Stimulated activated CD4-positive, alpha-beta T cell treated with anti-CD3 and anti-CD28 coated beads, Interleukin-15, amount 100 ng/mL, for 24 hours (primary cell): ENCODE results near the gene SLC16A10.
A peak's percentile ranks its signal among the peaks of the same experiment; 100 is the strongest.
"Not testable (repeated sequence)": the region's sequence is repeated elsewhere in the genome, so short reads cannot be mapped to it uniquely, and the experiment has no call there.

Experiments
- DNase-seq: peaks from one replicate; pipeline ENCODE4 v3.0.0-alpha.2; 2020

SLC16A10 gene

DNA sequence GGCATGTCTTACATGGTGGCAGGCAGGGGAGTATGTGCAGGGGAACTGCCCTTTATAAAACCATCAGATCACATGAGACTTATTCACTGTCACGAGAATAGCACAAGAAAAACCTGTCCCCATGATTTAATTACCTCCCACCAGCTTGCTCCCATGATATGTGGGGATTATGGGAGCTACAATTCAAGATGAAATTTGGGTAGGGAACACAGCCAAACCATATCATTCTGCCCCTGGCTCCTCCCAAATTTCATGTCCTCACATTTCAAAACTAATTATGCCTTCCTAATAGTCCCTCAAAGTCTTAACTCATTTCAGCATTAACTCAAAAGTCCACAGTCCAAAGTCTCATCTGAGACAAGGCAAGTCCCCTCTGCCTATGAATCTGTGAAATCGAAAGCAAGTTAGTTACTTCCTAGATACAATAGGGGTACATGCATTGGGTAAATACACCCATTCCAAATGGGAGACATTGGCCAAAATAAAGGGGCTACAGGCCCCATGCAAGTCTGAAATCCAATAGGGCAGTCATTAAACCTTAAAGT, 102.4 kb downstream of the SLC16A10 start:
- DNase-seq = not testable (repeated sequence)

DNA sequence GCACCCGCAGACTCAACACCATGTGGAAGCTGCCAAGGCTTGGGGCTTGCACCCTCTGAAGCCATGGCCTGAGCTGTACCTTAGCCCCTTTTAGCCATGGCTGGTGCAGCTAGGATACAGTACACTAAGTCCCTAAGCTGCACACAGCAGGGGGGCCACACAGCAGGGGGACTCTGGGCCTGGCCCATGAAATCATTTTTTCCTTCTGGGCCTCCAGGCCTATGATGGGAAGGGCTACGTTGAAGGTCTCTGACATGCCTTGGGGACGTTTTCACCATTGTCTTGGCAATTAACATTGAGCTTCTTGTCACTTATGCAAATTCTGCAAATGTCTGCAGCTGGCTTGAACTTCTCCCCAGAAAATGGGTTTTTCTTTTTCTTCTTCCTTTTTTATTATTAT, 103.3 kb downstream of the SLC16A10 start:
- DNase-seq = no peak

DNA sequence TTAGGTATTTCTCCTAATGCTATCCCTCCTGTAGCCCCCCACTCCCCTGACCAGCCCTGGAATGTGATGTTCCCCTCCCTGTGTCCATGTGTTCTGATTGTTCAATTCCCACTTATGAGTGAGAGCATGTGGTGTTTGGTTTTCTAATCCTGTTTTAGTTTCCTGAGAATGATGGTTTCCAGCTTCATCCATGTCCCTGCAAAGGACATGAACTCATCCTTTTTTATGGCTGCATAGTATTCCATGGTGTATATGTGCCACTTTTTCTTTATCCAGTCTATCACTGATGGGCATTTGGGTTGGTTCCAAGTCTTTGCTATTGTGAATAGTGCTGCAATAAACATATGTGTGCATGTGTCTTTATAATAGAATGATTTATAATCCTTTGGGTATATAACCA, 103.8 kb downstream of the SLC16A10 start:
- DNase-seq = not testable (repeated sequence)

DNA sequence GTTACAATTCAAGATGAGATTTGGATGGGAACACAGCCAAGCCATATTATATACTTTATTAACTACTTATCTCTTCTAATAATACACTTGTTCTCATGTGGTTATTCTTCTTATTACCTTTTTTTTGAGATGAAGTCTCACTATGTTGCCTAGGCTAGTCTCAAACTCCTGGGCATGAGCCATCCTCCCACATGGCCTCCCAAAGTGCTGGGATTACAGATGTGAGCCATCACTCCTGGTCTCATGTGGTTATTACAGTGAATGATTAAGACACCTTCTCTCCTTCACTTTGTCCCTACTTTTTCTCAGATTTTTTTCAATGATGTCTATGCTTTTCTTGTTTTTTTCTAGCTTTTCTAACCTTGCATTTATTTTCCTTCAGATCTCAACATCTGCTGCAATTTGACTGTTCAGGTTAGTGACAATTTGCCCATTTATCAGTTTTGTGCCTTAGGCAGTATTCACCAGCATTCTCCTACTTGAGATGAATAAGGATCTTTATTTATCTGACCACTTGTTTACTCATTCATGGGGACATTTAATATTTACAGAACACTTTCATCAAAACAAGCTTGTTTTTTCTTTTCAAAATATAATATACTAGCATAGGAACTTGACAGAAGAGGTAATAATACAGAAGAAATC, 105.7 kb downstream of the SLC16A10 start:
- DNase-seq = no peak

DNA sequence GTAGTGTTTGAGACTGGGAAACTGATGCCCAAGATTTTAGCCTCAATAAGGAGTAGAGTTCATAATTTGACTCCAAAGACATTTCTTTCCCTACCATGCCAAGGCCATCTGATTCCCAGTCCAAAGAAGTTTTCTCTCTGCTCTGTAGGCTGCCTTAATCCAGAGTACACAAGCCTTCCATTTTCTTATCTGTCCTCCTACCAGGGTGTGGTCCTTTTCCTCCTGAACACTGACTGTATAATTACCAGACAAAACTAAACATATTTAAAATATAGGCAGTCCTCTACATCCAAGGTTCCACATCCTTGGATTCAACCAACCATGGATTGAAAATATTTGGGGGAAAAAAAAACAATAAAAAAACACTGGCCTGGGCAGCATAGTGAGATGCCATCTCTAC, 108.4 kb downstream of the SLC16A10 start:
- DNase-seq = no peak

DNA sequence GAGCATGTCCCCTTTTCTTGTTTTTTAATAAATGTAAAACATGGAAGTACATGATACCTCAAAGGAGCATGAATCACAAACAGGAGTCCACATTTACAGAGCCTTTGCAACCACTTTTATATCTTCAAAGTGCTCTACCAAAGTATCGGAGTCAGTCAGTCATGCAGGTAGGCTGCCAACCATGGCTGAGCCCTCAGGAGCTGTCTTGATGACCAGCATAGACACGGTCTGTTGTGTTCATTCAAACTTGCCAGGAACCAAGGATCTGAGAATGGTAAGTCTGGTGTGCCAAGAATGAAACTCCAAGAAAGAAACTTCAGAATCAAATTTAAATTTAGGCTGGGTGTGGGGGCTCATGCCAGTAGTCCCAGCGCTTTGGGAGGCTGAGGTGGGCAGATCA, 111.5 kb downstream of the SLC16A10 start:
- DNase-seq = no peak

DNA sequence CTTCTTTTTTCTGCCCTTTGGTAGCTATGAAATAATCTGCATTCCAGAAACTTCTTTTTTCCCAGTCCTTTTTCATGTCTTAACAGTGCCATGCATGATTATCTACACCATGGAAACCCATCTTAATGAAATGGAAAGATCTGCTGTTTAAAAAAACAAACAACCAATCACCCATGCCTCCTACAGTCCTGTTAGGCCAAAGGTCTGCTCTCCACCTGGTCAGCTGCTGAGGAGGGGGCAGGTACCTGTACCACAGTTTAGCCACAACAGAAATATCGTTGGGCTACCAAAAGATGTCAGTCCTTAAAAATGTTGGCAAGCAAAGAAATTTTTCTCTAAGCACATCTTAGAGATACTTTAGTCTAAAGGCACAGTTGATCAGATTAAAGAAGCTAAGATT, 112.6 kb downstream of the SLC16A10 start:
- no peak for DNase-seq

DNA sequence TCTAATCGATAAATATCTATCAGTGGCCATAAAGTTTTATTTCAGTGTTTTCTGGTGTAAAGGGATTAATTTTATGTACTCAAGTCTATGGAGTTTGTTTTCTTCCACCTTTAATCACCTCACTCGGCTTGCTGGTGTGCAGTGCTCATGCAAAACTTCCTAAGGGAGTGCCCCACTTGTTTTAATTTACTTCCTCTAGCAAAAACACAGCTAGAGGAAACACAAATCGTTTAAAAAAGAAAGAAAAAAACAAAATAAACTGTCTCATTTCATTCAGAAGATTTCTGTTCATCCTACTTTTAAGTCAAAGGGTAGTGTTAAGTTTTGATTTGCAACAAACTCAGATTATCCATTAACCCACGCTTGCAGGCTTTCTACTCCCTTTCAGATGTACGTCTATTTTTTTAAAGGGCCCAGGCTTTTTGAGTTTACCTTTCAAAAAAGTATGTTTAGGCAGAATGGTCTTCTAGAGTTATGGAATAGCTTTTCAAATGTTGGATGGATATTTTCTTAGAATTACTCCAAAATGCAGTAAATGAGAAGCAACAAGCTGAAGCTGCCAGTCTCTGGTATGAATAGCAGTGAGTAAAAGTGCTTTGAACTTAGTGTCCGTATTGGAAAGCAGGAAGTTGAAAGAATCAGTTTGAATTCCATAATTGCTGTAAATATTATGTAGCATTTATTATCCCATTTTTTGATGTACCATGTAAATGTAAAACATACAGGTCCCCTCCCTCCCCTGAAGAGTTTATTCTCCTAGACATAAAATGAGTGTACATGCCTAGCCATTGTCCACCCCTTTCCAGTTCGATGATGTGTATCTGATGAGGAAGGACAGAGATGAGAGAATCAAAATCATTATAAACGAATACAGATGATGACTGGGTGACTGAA, 113.3 kb downstream of the SLC16A10 start:
- no peak for DNase-seq

DNA sequence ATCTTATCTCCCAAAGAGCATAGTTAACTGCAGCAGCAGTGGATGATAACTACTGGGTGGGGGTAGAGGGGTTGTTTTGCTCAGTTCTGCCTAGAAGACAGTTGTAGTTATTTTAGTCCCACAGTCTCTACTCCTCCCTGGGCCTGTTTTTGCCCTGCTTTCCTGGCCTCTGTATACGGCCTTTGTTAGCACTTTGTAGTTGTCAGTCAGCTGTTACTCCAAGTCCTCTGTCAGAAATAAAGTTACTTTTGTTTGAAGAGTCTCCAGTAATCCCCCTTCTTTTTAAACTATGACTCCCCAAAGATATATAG, 113.9 kb downstream of the SLC16A10 start:
- no peak for DNase-seq

DNA sequence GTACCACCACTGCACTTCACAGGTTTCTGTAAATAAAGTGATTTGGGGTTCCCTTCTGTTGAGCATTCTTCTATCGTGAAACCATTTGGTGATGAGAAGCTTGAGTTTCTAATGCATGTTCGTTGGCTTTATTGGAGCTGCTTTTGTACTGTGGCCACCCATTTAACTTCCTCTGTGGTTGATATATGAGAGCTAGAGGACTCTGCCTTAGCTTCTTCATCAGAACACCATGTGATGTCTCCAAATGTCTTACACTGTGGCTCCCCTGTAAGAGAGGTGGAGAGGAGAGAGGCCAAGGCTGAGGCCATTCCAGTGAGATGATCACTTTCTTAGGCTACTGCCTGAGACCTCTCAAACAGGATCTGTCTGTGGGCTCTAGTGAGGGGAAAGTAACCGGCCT, 114.5 kb downstream of the SLC16A10 start:
- DNase-seq = no peak

DNA sequence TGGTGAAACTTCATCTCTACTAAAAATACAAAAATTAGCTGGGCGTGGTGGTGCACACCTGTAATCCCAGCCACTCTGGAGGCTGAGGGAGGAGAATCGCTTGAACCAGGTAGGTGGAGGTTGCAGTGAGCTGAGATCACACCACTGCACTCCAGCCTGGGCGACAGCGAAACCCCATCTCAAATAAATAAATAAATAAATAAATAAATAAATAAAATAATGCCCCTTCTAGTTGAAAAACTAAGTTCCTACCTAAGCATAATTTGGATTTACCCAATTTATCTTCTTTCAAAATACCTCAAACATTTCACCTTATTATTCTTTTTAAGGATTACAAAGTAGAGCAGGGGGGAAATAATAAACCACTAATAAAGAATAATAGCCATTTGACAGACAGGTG, 116.2 kb downstream of the SLC16A10 start:
- not testable (repeated sequence) for DNase-seq

DNA sequence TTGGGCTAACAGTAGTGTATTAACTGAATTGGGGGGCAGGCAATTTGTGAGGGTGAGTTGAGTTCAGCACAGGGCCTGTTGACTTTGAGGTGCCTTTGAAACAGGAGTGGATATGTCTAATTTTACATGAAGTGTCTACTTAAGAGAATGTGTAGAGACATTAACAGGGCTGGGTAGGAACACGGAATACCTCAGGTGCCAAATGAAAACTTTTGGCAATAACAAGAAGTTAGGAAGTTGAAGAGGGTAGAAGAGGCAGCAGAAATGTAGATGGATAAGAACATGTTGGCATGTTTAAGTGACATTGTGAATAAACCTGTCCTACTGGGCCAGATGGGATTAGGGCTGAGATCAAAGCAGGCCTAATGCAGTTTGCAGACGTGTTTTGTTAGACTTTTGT, 117.0 kb downstream of the SLC16A10 start:
- DNase-seq = no peak

DNA sequence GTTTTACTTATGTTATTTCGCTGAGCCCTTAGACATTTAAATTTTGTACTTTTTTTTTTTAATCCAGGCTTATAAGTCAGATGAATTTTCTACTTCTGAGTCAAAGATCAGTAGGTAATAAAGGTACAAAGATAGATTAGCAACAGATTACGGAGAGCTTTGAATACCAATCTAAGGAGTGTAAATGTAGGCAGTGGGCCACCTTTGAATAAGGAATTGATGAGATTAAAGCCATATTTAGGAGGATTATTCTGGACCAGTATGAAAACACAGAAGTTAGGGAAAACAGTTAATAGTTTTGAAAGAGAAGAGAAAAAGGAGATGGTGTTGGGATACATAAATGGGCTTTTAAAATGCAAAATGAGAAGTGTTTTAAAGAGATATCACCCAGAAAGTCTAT, 117.6 kb downstream of the SLC16A10 start:
- no peak for DNase-seq

DNA sequence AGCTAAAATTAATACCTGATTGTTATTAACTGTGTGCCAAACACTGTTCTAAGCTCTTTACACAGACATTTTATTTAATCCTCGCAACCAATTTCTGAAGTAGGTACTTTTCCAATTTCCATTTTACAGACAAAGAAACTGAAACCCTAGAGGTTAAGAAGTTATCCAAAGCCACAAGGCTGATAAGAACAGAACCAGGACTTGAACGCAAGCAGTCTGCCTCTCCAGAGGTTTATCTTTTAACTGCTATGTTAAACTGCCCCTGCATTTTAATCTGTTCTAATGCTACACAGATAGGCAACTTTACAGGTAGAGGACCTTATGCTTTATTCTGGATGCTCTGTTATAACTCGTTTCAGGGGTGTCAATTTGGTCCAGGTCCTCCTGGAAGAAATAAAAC, 118.2 kb downstream of the SLC16A10 start:
- no peak for DNase-seq

DNA sequence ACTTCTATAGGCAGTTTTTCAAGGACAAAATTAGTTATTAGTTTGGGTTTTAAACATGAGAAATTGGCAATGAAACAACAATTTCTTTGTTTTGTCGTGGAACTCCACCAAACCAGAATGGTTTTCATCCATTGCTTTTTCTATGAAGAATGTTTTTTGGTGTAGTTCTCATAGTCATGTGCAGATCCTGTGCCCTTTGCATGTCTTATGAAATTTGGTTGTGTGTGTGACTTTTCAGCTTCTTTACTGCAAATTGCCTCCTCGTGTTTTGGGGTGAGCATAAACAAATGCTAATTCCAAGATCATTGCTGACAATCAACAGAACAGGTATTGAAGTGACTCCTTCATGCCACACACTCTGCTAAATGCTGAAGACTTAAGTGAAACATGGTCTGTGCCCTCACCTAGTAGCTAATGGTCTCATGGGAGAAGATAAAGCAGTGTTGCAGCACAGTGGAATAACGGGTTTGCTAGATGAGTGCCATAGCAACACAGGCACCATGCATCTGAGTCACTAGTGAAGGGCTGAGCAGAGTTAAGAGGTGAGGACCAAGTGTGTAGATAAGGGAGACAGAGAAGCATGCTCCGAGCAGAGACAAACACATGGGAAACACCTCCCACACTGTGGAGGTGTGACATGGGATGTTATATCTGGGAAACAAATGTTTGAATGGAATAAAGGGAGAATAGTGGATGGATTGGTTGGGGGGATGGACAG, 120.0 kb downstream of the SLC16A10 start:
- no peak for DNase-seq

DNA sequence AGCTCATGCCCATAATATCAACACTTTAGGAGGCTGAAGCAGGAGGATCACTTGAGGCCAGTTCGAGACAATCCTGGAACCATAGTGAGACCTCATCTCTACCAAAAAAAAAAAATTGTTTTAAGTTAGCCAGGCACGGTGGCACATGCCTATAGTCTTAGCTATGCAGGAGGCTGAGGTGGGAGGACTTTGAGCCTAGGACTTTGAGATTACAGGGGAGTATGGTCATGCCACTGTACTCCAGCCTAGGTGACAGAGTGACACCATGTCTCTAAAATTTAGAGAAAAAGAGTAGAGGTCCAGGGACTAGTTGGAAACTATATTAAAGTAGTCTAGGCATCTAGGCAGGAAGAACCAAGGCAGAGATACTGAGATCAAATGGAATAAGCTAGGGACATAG, 121.6 kb downstream of the SLC16A10 start:
- DNase-seq = no peak

DNA sequence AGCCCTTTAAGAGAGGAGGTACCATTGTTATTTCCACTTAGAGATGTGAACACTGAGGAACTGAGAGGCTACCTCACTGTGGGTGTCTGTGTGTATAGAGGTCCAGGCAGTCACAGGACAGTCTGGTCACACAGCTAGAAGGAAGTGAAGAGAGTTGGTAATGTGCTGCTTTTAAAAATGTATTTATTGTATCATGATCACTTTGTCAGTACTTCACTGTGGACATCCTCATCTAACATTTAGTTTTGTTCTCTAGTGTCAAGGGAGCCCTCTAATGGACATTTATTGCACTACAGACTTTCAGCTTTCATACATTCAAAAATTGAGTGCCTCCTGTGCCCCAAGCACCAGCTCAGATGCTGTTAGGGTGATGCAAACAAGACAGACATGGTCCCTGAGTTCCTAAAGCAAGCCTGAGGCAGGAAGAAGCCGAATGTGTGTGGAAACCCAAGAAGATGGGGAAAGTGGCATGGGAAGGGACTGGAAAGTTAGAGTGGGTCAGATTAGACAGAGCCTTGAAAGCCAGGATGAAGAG, 123.0 kb downstream of the SLC16A10 start:
- peak; percentile 6 for DNase-seq

DNA sequence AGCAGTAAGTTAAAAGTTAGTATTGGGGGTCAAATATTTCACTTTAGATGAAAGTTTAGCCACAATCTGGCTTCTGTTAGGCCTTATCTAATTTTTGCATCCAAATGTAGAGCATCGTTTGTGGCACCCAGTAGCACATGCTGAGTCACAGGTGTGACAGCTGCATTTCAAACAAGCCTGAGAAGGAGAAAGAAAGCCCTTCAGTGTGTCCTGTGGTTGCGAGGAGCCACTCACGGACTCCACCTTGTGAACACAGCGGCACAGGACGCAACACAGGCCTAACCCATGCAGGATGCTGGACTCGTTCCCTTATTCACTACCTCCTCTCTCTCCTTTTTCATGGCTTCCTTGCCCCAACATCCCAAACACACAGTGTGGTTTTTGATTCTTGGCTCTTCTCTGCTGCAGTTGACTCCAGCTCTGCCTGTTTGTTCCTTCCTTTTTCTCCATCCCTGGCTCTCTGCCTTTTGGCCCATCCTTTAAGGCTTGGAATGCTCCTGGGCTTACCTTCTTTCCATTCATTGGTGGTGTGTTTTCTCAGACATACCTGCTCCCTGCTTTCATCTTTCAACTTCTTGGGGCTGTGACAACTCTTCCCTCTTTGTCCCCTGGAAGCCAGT, 124.2 kb downstream of the SLC16A10 start:
- no peak for DNase-seq

DNA sequence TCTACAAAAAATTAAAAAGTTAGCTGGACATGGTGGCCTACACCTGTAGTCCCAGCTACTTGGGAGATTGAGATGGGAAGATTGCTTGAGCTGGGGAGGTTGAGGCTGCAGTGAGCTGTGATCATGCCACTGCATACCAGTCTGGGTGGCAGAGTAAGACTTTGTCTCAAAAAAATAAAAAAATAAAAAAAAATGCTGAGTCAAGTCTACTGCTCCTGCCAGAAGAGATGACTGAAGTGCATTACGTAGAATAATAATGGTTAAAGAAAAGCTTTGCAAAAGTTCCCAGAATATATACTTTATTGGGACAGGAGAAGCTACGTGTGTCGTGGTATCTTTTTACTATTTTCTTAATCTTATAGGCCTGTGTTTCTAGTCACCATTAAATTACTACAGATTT, 125.3 kb downstream of the SLC16A10 start:
- no peak for DNase-seq

DNA sequence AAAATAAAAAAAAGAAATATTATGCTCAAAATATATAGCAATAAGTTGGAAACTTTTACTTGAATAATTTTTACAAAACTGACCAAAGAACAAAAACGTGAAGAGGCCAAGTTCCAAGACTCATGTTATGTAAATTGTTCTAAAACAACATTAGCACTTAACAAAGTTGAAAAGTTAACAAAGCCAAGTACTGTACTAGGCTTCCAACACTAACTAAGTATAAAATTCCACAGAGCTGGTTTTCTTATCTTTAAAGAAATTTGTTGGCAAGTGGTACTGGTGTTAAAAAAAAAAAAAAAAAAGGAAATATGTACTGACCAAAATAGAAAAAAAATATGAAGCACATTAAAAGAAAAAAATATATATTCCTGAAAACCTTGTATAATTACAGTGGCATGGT, 127.8 kb downstream of the SLC16A10 start:
- DNase-seq = no peak

DNA sequence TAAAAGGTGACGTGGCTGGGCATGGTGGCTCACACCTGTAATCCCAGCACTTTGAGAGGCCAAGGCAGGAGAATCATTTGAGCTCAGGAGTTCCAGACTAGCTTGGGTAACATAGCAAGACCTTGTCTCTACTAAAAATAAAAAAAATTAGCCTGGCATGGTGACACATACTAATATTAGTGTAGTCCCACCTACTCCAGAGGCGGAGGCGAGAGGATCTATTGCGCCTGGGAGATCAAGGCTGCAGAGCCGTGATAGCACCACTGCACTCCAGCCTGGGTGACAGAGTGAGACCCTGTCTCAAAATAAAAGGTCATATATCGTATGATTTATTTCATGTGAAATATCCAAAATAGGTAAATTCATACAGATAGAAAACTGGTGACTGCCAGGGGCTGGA, 132.5 kb downstream of the SLC16A10 start:
- no peak for DNase-seq

DNA sequence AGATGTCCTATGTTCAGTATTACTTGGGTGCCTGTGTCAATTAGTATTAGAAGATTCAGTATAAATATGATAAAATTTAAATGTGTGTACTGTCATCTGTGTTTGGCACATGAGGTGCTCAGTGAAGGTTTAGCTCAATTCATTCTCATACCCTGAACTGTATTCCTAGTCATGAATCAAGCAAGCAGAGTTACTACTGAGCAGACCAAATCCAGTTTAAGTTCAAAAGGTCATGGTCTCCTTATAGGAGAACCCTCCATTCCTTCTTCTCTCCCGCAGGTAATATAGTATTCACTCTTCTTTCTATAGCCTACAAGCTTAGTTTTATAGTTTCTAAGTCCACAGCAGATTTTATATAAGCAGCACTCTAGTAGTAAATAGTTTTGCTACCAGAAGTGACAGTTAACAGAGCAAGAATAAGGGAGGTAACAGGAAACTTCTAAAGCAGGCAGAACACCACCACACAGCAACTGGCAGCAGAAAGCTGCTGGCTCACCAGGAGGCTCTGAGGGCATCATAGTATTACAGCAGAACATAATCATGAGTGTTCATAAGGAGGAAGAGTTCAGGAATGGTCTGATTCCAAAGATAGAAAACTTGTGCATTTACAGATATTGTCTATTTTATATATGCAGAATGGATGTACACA, 133.2 kb downstream of the SLC16A10 start:
- no peak for DNase-seq

DNA sequence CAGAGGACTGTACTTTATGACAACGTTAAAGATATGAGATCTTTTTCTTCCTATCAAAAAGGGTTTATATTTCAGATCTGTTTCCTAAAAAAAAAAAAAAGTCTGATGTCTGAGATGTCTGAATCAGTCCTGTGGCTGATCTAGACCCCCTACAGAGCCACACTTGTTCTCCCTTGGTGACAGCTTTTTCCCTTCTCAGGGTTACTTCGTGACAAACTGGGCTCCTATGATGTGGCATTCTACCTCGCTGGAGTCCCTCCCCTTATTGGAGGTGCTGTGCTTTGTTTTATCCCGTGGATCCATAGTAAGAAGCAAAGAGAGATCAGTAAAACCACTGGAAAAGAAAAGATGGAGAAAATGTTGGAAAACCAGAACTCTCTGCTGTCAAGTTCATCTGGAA, 134.5 kb downstream of the SLC16A10 start:
- no peak for DNase-seq
